Measurements from ENCODE around the gene WASL. TPM values are rescaled to one million over a fixed set of nuclear protein-coding genes. Genes with fewer than 3 reads are reported as not detected.
A peak's percentile ranks its signal among the peaks of the same experiment; 100 is the strongest.

WASL gene
- total RNA-seq, 2 donors from 2014 or later = 37.2 to 43.5 TPM

- Histone ChIP-seq H3K9me3 (no peaks in the 10 kb centered on the region), H3K36me3 (no peaks in the 10 kb centered on the region), H3K27ac (peak overlapping the region in 1 of 2 donors; percentile 99), H3K4me1 (ENCODE audit: control insufficient read depth in 1 of 2, low read depth in 2 of 2) (peaks cover 27 to 39% of the 10 kb centered on the region in 2 donors), H3K27me3 (replicated peaks; ENCODE audit: insufficient read depth) (no peaks in the 10 kb centered on the region), H3K4me3 (peak overlapping the region; percentile 95)
- DNase-seq (ENCODE audit: low spot score) (no peak), ATAC-seq (ENCODE audit: insufficient number of reproducible peaks, low FRiP score, low read depth) (no peak)
- TF ChIP-seq CTCF (IDR thresholded peaks at IDR 0.05) = no peak
Measured at GRCh38 chr7:123750389-123751230, 1.8 kb upstream of the WASL start.

- ATAC-seq (ENCODE audit: insufficient number of reproducible peaks, low FRiP score, low read depth) (no peak), DNase-seq (ENCODE audit: low spot score) (no peak)
Measured at GRCh38 chr7:123749537-123749857, 694 bp upstream of the WASL start.

GRCh38 chr7:123748171-123748733, 551 bp downstream of the WASL start:
- H3K27ac ChIP-seq = peak overlapping the region; percentile 98 to 99
- peaks cover 47 to 63% of the 10 kb centered on the region in 2 donors for H3K4me1 ChIP-seq (ENCODE audit: control insufficient read depth in 1 of 2, low read depth in 2 of 2)
- peak; percentile 25 for ATAC-seq (ENCODE audit: insufficient number of reproducible peaks, low FRiP score, low read depth)
- no peaks in the 10 kb centered on the region for H3K27me3 ChIP-seq (replicated peaks; ENCODE audit: insufficient read depth)
- no peaks in the 10 kb centered on the region for H3K9me3 ChIP-seq
- peak overlapping the region; percentile 95 for H3K4me3 ChIP-seq
- peak; percentile 6 for DNase-seq (ENCODE audit: low spot score)
- H3K36me3 ChIP-seq = no peaks in the 10 kb centered on the region
- no peak for TF ChIP-seq CTCF (IDR thresholded peaks at IDR 0.05)

More at GRCh38 chr7:123749537-123749857, 694 bp upstream of the WASL start:
- H3K27me3 ChIP-seq (replicated peaks; ENCODE audit: insufficient read depth) = no peaks in the 10 kb centered on the region
- peak overlapping the region; percentile 98 to 99 for H3K27ac ChIP-seq
- no peaks in the 10 kb centered on the region for H3K36me3 ChIP-seq
- no peaks in the 10 kb centered on the region for H3K9me3 ChIP-seq
- H3K4me3 ChIP-seq = peak overlapping the region; percentile 95
- no peak for TF ChIP-seq CTCF (IDR thresholded peaks at IDR 0.05)
- peaks cover 38 to 50% of the 10 kb centered on the region in 2 donors for H3K4me1 ChIP-seq (ENCODE audit: control insufficient read depth in 1 of 2, low read depth in 2 of 2)

- Histone ChIP-seq H3K9me3 (no peaks in the 10 kb centered on the region), H3K4me3 (peak overlapping the region; percentile 95), H3K27me3 (replicated peaks; ENCODE audit: insufficient read depth) (no peaks in the 10 kb centered on the region), H3K36me3 (no peaks in the 10 kb centered on the region), H3K4me1 (ENCODE audit: control insufficient read depth in 1 of 2, low read depth in 2 of 2) (peaks cover 50 to 68% of the 10 kb centered on the region in 2 donors), H3K27ac (peak overlapping the region; percentile 98 to 99)
- DNase-seq (ENCODE audit: low spot score) (peak; percentile 8), ATAC-seq (ENCODE audit: insufficient number of reproducible peaks, low FRiP score, low read depth) (peak; percentile 9)
- TF ChIP-seq CTCF (IDR thresholded peaks at IDR 0.05) = peak; percentile 10
Measured at GRCh38 chr7:123747620-123748141, 1.1 kb downstream of the WASL start.

- no peak for DNase-seq (ENCODE audit: low spot score)
- peaks cover 49 to 68% of the 10 kb centered on the region in 2 donors for H3K4me1 ChIP-seq (ENCODE audit: control insufficient read depth in 1 of 2, low read depth in 2 of 2)
- no peaks in the 10 kb centered on the region for H3K27me3 ChIP-seq (replicated peaks; ENCODE audit: insufficient read depth)
- peak overlapping the region; percentile 98 to 99 for H3K27ac ChIP-seq
- no peaks in the 10 kb centered on the region for H3K9me3 ChIP-seq
- H3K36me3 ChIP-seq = no peaks in the 10 kb centered on the region
- TF ChIP-seq CTCF (IDR thresholded peaks at IDR 0.05) = no peak
- no peak for ATAC-seq (ENCODE audit: insufficient number of reproducible peaks, low FRiP score, low read depth)
- peak overlapping the region; percentile 95 for H3K4me3 ChIP-seq
Measured at GRCh38 chr7:123746931-123747488, 1.8 kb downstream of the WASL start.
